Spleen (tissue), 11 donors: ENCODE data around the gene RSPO3. TPM values are rescaled to one million over a fixed set of nuclear protein-coding genes. Genes with fewer than 3 reads are reported as not detected.

ENCODE experiments used
- DNase-seq: peaks from one replicate; pipeline ENCODE4 v3.0.0-alpha.2; 2020
- H3K27ac ChIP-seq, 8 donors: fragments of 200-600 bp; sonication (generic) in 7 of 8; 1 replicate in 4 of 8; 2 replicates in 4 of 8; pipeline versions ENCODE4 v1.5.0 to v1.8.0; 2016 to 2021; ENCODE audit warnings: inconsistent platforms in 4 of 8, mild to moderate bottlenecking in 4 of 8, moderate library complexity in 1 of 8
- H3K27me3 ChIP-seq, 7 donors: fragments of 200-600 bp; sonication (generic) in 6 of 7; replicated peaks in 1 of 7; 1 replicate in 4 of 7; 2 replicates in 3 of 7; pipeline versions ENCODE4 v1.5.0 to v1.8.0; 2016 to 2021; ENCODE audit warnings: inconsistent platforms in 3 of 7, mild to moderate bottlenecking in 1 of 7
- H3K36me3 ChIP-seq, 6 donors: fragments of 200-600 bp; sonication (generic) in 5 of 6; 1 replicate in 4 of 6; 2 replicates in 2 of 6; pipeline versions ENCODE4 v1.5.0 to v1.8.0; 2016 to 2021; ENCODE audit warnings: inconsistent platforms in 2 of 6
- H3K4me1 ChIP-seq, 6 donors: fragments of 200-600 bp; sonication (generic) in 5 of 6; 1 replicate in 3 of 6; 2 replicates in 3 of 6; pipeline versions ENCODE4 v1.5.0 to v1.8.0; 2016 to 2021; ENCODE audit warnings: inconsistent platforms in 3 of 6
- H3K4me3 ChIP-seq, 8 donors: fragments of 200-600 bp; sonication (generic) in 7 of 8; 1 replicate in 4 of 8; 2 replicates in 4 of 8; pipeline versions ENCODE4 v1.5.0 to v1.8.0; 2016 to 2021; ENCODE audit warnings: inconsistent platforms in 4 of 8, mild to moderate bottlenecking in 4 of 8, moderate library complexity in 2 of 8
- H3K9me3 ChIP-seq, 8 donors: fragments of 200-600 bp; sonication (generic) in 7 of 8; 1 replicate in 4 of 8; 2 replicates in 4 of 8; pipeline versions ENCODE4 v1.5.0 to v1.8.0; 2016 to 2021; ENCODE audit warnings: inconsistent platforms in 4 of 8
- POLR2A ChIP-seq, 3 donors: fragments of 450-650 bp; IDR thresholded peaks; one replicate each; pipeline ENCODE4 v1.5.1; 2017; ENCODE audit warnings: antibody characterized with exemption in 3 of 3, mild to moderate bottlenecking in 1 of 3
- POLR2AphosphoS5 ChIP-seq, 3 donors: sonication (generic); formaldehyde crosslinking; IDR thresholded peaks; one replicate each; pipeline ENCODE4 v1.5.1; 2017; ENCODE audit warnings: antibody characterized with exemption in 3 of 3
- WGBS, 5 donors: extraction: QIAGEN DNeasy Blood & Tissue Kit in 3 of 5; methylation state at CpG; one replicate each; pipeline versions ENCODE4 v1.1.5 to v1.1.7; 2013 to 2018; 5-methylcytosine and 5-hydroxymethylcytosine counted together
- intact Hi-C: fragments of 100-400 bp; cut with DNase I; formaldehyde crosslinking; loops from one replicate; pipeline ENCODE4 v1.15.0; 2023; ENCODE audit warnings: low total_unique reads
- polyA plus RNA-seq, 3 donors: library from polyadenylated mRNA; stranded (reverse); fragments of 200-250 nt; gene quantifications; one replicate each; pipeline ENCODE4 v1.2.1, GENCODE V29; 2013
- total RNA-seq, 7 donors: library from RNA; depleted of rRNA in 3 of 7; stranded (reverse); fragments of >200 nt in 3 of 7; fragmentation: NEBNext Ultra II Directional in 4 of 7; extraction: Animal tissue kit (Norgen Biotek cat#: 25700) in 4 of 7; gene quantifications; one replicate each; pipeline versions ENCODE4 v1.1.0 to v1.2.1, GENCODE V29; 2016 to 2021
- TF ChIP-seq, protein P1 (sequence below), 11 experiments: fragments of 200-600 bp in 7 of 11; fragments of 450-650 bp in 4 of 11; sonication (generic) in 4 of 11; IDR thresholded peaks in 8 of 11; conservative IDR thresholded peaks in 3 of 11; 1 replicate in 7 of 11; 2 replicates in 4 of 11; pipeline versions ENCODE4 v1.4.0 to v1.8.0; 2016 to 2021; ENCODE audit warnings: antibody characterized with exemption in 11 of 11, inconsistent platforms in 4 of 11, mild to moderate bottlenecking in 1 of 11
- donor health status: healthy with polysubstance abuse.
- donor health status: DM: no; HTN: no; CAD: no; lungs with moderate emphysema.
- donor health status: DM: no; HTN: no; CAD: no.
- donor health status: Bipolar disorder and iron deficiency.
- donor health status: healthy.
- donor health status: DM: no; HTN: no; CAD: no.
- donor health status: DM: yes; HTN: yes; CAD: no.

The RSPO3 gene
- total and polyA plus RNA-seq, 10 donors, result 0.65 to 8.2 (median 1.5) TPM; not detected in 1

DNA sequence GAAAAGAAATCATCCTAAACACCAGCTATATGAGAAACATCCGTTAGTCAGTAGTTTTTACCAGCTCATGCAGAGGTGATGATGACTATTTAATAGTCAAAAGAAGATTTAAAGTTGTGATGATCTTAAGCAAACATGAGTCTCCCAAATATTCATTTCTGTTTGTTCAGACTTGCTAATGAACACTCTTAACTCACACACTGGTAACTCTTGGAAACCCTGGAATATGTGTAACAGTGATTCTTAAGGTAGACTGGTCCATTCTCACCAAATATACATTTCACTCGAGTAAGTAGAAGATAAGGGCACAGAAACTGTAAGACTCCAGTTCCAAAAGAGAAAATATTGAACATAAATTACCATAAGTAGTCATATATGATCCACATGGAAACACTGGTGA is 29.1 kb downstream of the RSPO3 start:
- WGBS, 5 donors, result 71 to 89% (median 80%) methylated on average over 2 of the region's 2 CpGs
- Histone ChIP-seq H3K27ac (no peak overlapping the region), H3K4me1 (no peaks in the 10 kb centered on the region), H3K27me3 (no peaks in the 10 kb centered on the region), H3K36me3 (no peaks in the 10 kb centered on the region), H3K4me3 (no peak overlapping the region), H3K9me3 (no peaks in the 10 kb centered on the region)
- DNase-seq, result no peak
- TF ChIP-seq POLR2A (IDR thresholded peaks at IDR 0.05) (no peak), POLR2AphosphoS5 (IDR thresholded peaks at IDR 0.05) (no peak)
- TF ChIP-seq, protein P1, sequence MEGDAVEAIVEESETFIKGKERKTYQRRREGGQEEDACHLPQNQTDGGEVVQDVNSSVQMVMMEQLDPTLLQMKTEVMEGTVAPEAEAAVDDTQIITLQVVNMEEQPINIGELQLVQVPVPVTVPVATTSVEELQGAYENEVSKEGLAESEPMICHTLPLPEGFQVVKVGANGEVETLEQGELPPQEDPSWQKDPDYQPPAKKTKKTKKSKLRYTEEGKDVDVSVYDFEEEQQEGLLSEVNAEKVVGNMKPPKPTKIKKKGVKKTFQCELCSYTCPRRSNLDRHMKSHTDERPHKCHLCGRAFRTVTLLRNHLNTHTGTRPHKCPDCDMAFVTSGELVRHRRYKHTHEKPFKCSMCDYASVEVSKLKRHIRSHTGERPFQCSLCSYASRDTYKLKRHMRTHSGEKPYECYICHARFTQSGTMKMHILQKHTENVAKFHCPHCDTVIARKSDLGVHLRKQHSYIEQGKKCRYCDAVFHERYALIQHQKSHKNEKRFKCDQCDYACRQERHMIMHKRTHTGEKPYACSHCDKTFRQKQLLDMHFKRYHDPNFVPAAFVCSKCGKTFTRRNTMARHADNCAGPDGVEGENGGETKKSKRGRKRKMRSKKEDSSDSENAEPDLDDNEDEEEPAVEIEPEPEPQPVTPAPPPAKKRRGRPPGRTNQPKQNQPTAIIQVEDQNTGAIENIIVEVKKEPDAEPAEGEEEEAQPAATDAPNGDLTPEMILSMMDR (IDR thresholded peaks at IDR 0.05 in 8 of 11, conservative IDR thresholded peaks at IDR 0.05 in 3 of 11), result no peak
- intact Hi-C loops, result no loop called here

DNA sequence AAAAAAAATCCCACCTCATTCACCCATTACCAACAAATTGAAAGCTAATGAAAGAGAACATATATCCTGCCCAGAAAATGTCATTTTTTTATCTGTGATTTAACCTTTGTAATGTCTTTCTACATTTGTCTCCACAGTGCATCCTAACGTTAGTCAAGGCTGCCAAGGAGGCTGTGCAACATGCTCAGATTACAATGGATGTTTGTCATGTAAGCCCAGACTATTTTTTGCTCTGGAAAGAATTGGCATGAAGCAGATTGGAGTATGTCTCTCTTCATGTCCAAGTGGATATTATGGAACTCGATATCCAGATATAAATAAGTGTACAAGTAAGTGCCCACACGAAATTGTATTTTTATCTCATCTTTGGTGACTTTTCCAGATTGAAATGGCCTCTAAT is 30.0 kb downstream of the RSPO3 start:
- Histone ChIP-seq H3K9me3 (no peaks in the 10 kb centered on the region), H3K4me3 (no peak overlapping the region), H3K36me3 (no peaks in the 10 kb centered on the region), H3K27ac (no peak overlapping the region), H3K27me3 (no peaks in the 10 kb centered on the region), H3K4me1 (no peaks in the 10 kb centered on the region)
- no peak for DNase-seq
- WGBS, 5 donors, result 44 to 71% (median 59%) methylated on average over 3 of the region's 3 CpGs
- TF ChIP-seq, protein P1 (IDR thresholded peaks at IDR 0.05 in 8 of 11, conservative IDR thresholded peaks at IDR 0.05 in 3 of 11), result no peak
- no peak for TF ChIP-seq POLR2A (IDR thresholded peaks at IDR 0.05)
- no peak for TF ChIP-seq POLR2AphosphoS5 (IDR thresholded peaks at IDR 0.05)
- intact Hi-C loops, result no loop called here

DNA sequence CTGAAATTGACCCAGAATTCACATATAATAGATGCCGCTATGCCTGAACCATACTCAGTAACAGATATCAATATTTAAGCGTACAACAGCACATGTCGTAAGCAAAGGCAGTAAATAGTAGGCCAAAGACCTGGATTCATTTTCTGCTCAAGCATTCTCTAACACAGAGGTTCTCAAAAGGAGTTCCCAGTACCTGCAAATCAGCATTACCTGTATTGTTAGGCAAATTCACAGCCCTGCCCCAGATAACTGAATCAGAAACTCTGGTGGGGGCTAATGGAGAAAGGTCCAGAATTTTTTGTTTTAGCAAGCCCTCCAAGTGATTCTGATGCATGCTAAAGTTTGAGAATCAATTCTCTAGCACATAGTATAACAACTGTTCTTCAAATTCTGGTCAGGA is 36.0 kb downstream of the RSPO3 start:
- Histone ChIP-seq H3K36me3 (no peaks in the 10 kb centered on the region), H3K9me3 (no peaks in the 10 kb centered on the region), H3K27ac (no peak overlapping the region), H3K27me3 (no peaks in the 10 kb centered on the region), H3K4me3 (no peak overlapping the region), H3K4me1 (no peaks in the 10 kb centered on the region)
- intact Hi-C loops, result no loop called here
- no peak for DNase-seq
- 91 to 98% (median 97%) methylated on average over 3 of the region's 3 CpGs for WGBS, 5 donors
- no peak for TF ChIP-seq POLR2AphosphoS5 (IDR thresholded peaks at IDR 0.05)
- no peak for TF ChIP-seq POLR2A (IDR thresholded peaks at IDR 0.05)
- TF ChIP-seq, protein P1 (IDR thresholded peaks at IDR 0.05 in 8 of 11, conservative IDR thresholded peaks at IDR 0.05 in 3 of 11), result no peak

DNA sequence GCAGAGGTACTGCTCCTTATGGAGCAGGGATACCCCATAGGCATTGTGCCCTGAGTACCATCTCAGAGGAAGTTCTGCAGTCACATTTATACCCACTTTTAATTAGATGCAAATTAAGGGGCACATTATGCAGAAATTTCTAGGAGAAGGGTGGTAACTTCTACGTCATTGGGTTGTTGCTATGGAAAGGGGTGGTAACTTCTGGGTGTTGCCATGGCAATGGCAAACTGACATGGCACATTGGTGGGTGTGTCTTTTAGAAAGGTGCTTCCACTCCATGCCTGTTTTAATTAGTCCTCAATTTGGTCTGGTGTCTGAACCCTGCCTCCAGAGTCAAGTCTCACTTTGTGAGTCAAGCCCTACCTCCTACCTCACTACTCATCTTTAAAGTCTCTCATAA is 42.0 kb downstream of the RSPO3 start:
- Histone ChIP-seq H3K27me3 (no peaks in the 10 kb centered on the region), H3K9me3 (no peaks in the 10 kb centered on the region), H3K27ac (no peak overlapping the region), H3K4me1 (no peaks in the 10 kb centered on the region), H3K36me3 (no peaks in the 10 kb centered on the region), H3K4me3 (no peak overlapping the region)
- TF ChIP-seq, protein P1 (IDR thresholded peaks at IDR 0.05 in 8 of 11, conservative IDR thresholded peaks at IDR 0.05 in 3 of 11), result no peak
- TF ChIP-seq POLR2AphosphoS5 (IDR thresholded peaks at IDR 0.05) (no peak), POLR2A (IDR thresholded peaks at IDR 0.05) (no peak)
- DNase-seq, result no peak
- intact Hi-C loops, result no loop called here
- WGBS, 5 donors, result 60 to 88% (median 70%) methylated on average over 1 of the region's 1 CpG
